NCI-H2227 (cell line): Measurements from ENCODE around the gene FIGN.

Experiments
- DNase-seq: peaks from one replicate; lab custom pipeline; 2025; ENCODE audit not compliant: unreplicated experiment; lab: John Stamatoyannopoulos, UW

FIGN gene

GRCh38 chr2:163736433-163737189, 803 bp upstream of the FIGN start:
- peak; percentile 91 for DNase-seq

GRCh38 chr2:163734881-163735684, 725 bp downstream of the FIGN start:
- DNase-seq, result peak; percentile 80

GRCh38 chr2:163734401-163734800, 1.4 kb downstream of the FIGN start:
- DNase-seq, result no peak

GRCh38 chr2:163733956-163734355, 1.9 kb downstream of the FIGN start:
- DNase-seq, result no peak

GRCh38 chr2:163733301-163733938, 2.4 kb downstream of the FIGN start:
- peak; percentile 46 for DNase-seq

GRCh38 chr2:163732727-163733126, 3.1 kb downstream of the FIGN start:
- peak; percentile 18 for DNase-seq

- DNase-seq, result no peak
These were observed 4.1 kb downstream of the FIGN start for GRCh38 chr2:163731735-163732134.

GRCh38 chr2:163730556-163730955, 5.3 kb downstream of the FIGN start:
- no peak for DNase-seq

- no peak for DNase-seq
These were observed 6.1 kb downstream of the FIGN start for GRCh38 chr2:163729636-163730273.

- DNase-seq, result no peak
These were observed 11.9 kb downstream of the FIGN start for GRCh38 chr2:163723881-163724280.

- DNase-seq, result no peak
These were observed 12.5 kb downstream of the FIGN start for GRCh38 chr2:163723348-163723747.

GRCh38 chr2:163719331-163719730, 16.5 kb downstream of the FIGN start:
- DNase-seq, result no peak

GRCh38 chr2:163717993-163718680, 17.7 kb downstream of the FIGN start:
- DNase-seq, result no peak

- no peak for DNase-seq
These were observed 18.3 kb downstream of the FIGN start for GRCh38 chr2:163717515-163717914.

- no peak for DNase-seq
These were observed 19.7 kb downstream of the FIGN start for GRCh38 chr2:163716101-163716500.

GRCh38 chr2:163715668-163716067, 20.1 kb downstream of the FIGN start:
- no peak for DNase-seq

- peak; percentile 34 for DNase-seq
These were observed 20.6 kb downstream of the FIGN start for GRCh38 chr2:163715199-163715598.

GRCh38 chr2:163713534-163714311, 22.1 kb downstream of the FIGN start:
- peak; percentile 66 for DNase-seq

GRCh38 chr2:163711699-163712098, 24.1 kb downstream of the FIGN start:
- no peak for DNase-seq

GRCh38 chr2:163711258-163711657, 24.6 kb downstream of the FIGN start:
- no peak for DNase-seq
